Lung (tissue), 12 donors: ENCODE data around the gene TXNRD1. TPM values are rescaled to one million over a fixed set of nuclear protein-coding genes. Genes with fewer than 3 reads are reported as not detected.

Experiments used
- ATAC-seq: fragments of 200-7000 bp; cut with Tn5 transposase; one replicate; pipeline ENCODE4 v1.9.1; 2020; ENCODE audit warnings: moderate number of reproducible peaks; ENCODE audit not compliant: insufficient read depth, low FRiP score
- DNase-seq, 3 donors: peaks; one replicate each; pipeline ENCODE4 v3.0.0-alpha.2; 2013 to 2017
- H3K27ac ChIP-seq, 2 donors: one replicate each; pipeline ENCODE4 v1.5.1; 2013; ENCODE audit warnings: mild to moderate bottlenecking in 2 of 2, moderate library complexity in 2 of 2, control low read depth in 1 of 2, inconsistent platforms in 1 of 2, low read depth in 1 of 2, low read length in 1 of 2
- H3K27me3 ChIP-seq, 3 donors: one replicate each; pipeline ENCODE4 v1.5.1; 2013; ENCODE audit warnings: low read length in 2 of 3; ENCODE audit not compliant: control insufficient read depth in 3 of 3, insufficient read depth in 3 of 3
- H3K36me3 ChIP-seq, 4 donors: one replicate each; pipeline ENCODE4 v1.5.1; 2013; ENCODE audit warnings: low read length in 4 of 4, mild to moderate bottlenecking in 1 of 4, moderate library complexity in 1 of 4; ENCODE audit not compliant: control insufficient read depth in 4 of 4, insufficient read depth in 4 of 4
- H3K4me1 ChIP-seq, 5 donors: one replicate each; pipeline ENCODE4 v1.5.1; 2013; ENCODE audit warnings: low read length in 5 of 5, mild to moderate bottlenecking in 2 of 5, moderate library complexity in 1 of 5; ENCODE audit not compliant: control insufficient read depth in 5 of 5, insufficient read depth in 5 of 5
- H3K4me3 ChIP-seq: one replicate; pipeline ENCODE4 v1.5.1; 2013; ENCODE audit warnings: mild to moderate bottlenecking, control low read depth, moderate library complexity
- H3K9ac ChIP-seq, 2 donors: one replicate each; pipeline ENCODE4 v1.5.1; 2013; ENCODE audit warnings: low read length in 2 of 2, control low read depth in 1 of 2; ENCODE audit not compliant: insufficient read depth in 1 of 2
- H3K9me3 ChIP-seq, 4 donors: one replicate each; pipeline ENCODE4 v1.5.1; 2013; ENCODE audit warnings: low read length in 3 of 4, mild to moderate bottlenecking in 1 of 4, moderate library complexity in 1 of 4; ENCODE audit not compliant: control insufficient read depth in 4 of 4, insufficient read depth in 3 of 4
- WGBS, 2 donors: extraction: QIAGEN DNeasy Blood & Tissue Kit; methylation state at CpG; one replicate each; pipeline ENCODE4 v1.1.7; 2013; 5-methylcytosine and 5-hydroxymethylcytosine counted together
- polyA plus RNA-seq, 2 donors: library from polyadenylated mRNA; stranded (reverse); fragments of 200-250 nt; gene quantifications; one replicate each; pipeline ENCODE4 v1.2.1, GENCODE V29; 2013
- total RNA-seq, 2 donors: library from RNA; depleted of rRNA in 1 of 2; stranded (reverse); fragments of >200 nt in 1 of 2; gene quantifications; one replicate each; pipeline ENCODE4 v1.2.1, GENCODE V29; 2014 to 2021
- TF ChIP-seq, protein P1 (sequence below): IDR thresholded peaks from 2 replicates; pipeline ENCODE4 v1.5.1; 2012; ENCODE audit warnings: mild to moderate bottlenecking; ENCODE audit errors: control extremely low read depth, extremely low read depth
- donor health status: control.
- donor health status: control.
- donor health status: Bipolar disorder and iron deficiency.
- donor health status: healthy.
- donor health status: DM: yes; HTN: yes; CAD: no.

The TXNRD1 gene
- total and polyA plus RNA-seq, 4 donors, result 74.2 to 166 (median 125) TPM

- 100% methylated on average over 1 of the region's 1 CpG for WGBS, 2 donors
- Histone ChIP-seq H3K4me3 (no peak overlapping the region), H3K27me3 (no peaks in the 10 kb centered on the region), H3K4me1 (peaks cover 0 to 3% (median 0%) of the 10 kb centered on the region in 5 donors), H3K27ac (no peak overlapping the region), H3K9me3 (no peaks in the 10 kb centered on the region), H3K9ac (no peak overlapping the region), H3K36me3 (peaks cover 19 to 34% (median 25%) of the 10 kb centered on the region in 4 donors)
- ATAC-seq (no peak), DNase-seq (no peak)
- TF ChIP-seq, protein P1, sequence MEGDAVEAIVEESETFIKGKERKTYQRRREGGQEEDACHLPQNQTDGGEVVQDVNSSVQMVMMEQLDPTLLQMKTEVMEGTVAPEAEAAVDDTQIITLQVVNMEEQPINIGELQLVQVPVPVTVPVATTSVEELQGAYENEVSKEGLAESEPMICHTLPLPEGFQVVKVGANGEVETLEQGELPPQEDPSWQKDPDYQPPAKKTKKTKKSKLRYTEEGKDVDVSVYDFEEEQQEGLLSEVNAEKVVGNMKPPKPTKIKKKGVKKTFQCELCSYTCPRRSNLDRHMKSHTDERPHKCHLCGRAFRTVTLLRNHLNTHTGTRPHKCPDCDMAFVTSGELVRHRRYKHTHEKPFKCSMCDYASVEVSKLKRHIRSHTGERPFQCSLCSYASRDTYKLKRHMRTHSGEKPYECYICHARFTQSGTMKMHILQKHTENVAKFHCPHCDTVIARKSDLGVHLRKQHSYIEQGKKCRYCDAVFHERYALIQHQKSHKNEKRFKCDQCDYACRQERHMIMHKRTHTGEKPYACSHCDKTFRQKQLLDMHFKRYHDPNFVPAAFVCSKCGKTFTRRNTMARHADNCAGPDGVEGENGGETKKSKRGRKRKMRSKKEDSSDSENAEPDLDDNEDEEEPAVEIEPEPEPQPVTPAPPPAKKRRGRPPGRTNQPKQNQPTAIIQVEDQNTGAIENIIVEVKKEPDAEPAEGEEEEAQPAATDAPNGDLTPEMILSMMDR, result no peak
Measured at GRCh38 chr12:104312654-104313053, 97.1 kb downstream of the TXNRD1 start.

DNA sequence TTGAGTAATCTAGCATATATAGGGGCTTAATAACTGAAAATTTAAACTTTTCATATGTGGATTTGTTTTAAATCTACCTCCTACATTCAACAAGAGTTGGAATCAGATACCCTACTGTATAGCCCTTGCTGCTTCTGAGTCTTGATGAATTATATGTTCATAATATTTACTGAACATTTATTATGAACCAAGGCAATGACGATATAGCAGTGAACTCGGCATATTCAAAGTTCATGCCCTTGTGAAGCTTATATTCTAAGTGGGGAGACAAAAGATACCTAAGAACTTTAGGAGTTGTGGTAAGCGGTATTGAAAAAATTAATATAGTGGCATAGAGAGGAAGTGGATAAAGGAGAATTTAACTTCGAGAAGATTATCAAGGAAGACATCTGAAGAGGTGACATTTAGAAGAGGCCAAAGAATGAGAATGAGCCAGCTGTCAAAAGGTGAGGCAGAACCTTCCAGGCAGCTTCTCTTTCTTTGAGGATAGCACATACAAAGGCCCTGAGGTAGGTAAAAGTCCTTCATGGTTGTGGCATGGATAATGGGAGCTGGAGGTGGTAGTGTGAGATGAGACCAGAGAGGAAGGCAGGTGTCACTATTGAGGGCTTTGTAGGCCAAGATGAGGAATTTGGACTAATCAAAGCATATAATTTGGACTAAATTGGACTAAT, 98.1 kb downstream of the TXNRD1 start:
- H3K36me3 ChIP-seq, result peaks cover 19 to 37% (median 26%) of the 10 kb centered on the region in 4 donors
- H3K27ac ChIP-seq, result no peak overlapping the region
- ATAC-seq (no peak), DNase-seq (no peak)
- H3K9ac ChIP-seq, result no peak overlapping the region
- peaks cover 0 to 3% (median 0%) of the 10 kb centered on the region in 5 donors for H3K4me1 ChIP-seq
- TF ChIP-seq, protein P1, result no peak
- H3K9me3 ChIP-seq, result no peaks in the 10 kb centered on the region
- 69 to 72% methylated on average over 4 of the region's 4 CpGs for WGBS, 2 donors
- H3K27me3 ChIP-seq, result no peaks in the 10 kb centered on the region
- H3K4me3 ChIP-seq, result no peak overlapping the region

DNA sequence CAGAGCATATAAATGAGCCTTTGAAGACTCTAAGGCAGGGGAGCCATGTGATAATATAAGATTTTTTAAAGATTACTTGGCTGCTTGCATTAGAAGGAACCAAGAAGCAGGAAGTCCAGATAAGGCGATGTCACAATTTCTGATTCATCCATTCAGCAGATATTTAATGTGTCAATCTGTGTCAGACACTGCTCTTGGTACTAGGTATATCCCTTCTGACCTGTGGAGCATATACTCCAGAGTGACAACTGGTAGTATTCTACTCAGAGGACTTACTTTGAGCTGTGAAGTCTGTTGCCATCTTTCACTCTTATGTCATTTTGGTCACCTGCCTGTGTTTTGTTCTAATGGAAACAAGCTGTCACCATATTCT, 98.6 kb downstream of the TXNRD1 start:
- H3K9me3 ChIP-seq, result no peaks in the 10 kb centered on the region
- ATAC-seq (no peak), DNase-seq (no peak)
- TF ChIP-seq, protein P1, result no peak
- no peaks in the 10 kb centered on the region for H3K27me3 ChIP-seq
- whole genome bisulfite sequencing, 2 donors, result 72 to 88% methylated on average over 1 of the region's 1 CpG
- H3K9ac ChIP-seq, result no peak overlapping the region
- no peak overlapping the region for H3K4me3 ChIP-seq
- H3K4me1 ChIP-seq, result peaks cover 0 to 3% (median 0%) of the 10 kb centered on the region in 5 donors
- H3K27ac ChIP-seq, result no peak overlapping the region
- H3K36me3 ChIP-seq, result peaks cover 24 to 39% (median 26%) of the 10 kb centered on the region in 4 donors
